Sciatic nerve (tissue), 2 donors: ENCODE data around the gene CBFA2T3. TPM values are rescaled to one million over a fixed set of nuclear protein-coding genes. Genes with fewer than 3 reads are reported as not detected.
"Not testable (repeated sequence)": the region's sequence is repeated elsewhere in the genome, so short reads cannot be mapped to it uniquely, and the experiment has no call there.

Experiments used
- ATAC-seq: fragments of 200-7000 bp; cut with Tn5 transposase; one replicate; pipeline ENCODE4 v1.9.1; 2020; ENCODE audit warnings: mild to moderate bottlenecking, moderate library complexity
- DNase-seq: peaks from one replicate; pipeline ENCODE4 v3.0.0-alpha.2; 2020; ENCODE audit warnings: low spot score
- intact Hi-C: fragments of 100-400 bp; cut with DNase I; formaldehyde crosslinking; loops from one replicate; pipeline ENCODE4 v1.14.2; 2022
- total RNA-seq: library from RNA; stranded (reverse); fragmentation: NEBNext Ultra II Directional; extraction: Animal tissue kit (Norgen Biotek cat#: 25700); gene quantifications from one replicate; pipeline ENCODE4 v1.2.1, GENCODE V29; 2021
- donor health status: DM: no; HTN: no; CAD: no.
- donor health status: DM: no; HTN: no; CAD: no.

The CBFA2T3 gene
- total RNA-seq, 1 donor from 2014 or later = 8.2 TPM

GRCh38 chr16:88906020-88906419 lies 71.0 kb downstream of the CBFA2T3 start:
- intact Hi-C loops = no loop called here
- DNase-seq (no peak), ATAC-seq (no peak)

GRCh38 chr16:88905563-88905962 lies 71.4 kb downstream of the CBFA2T3 start:
- DNase-seq (no peak), ATAC-seq (no peak)
- intact Hi-C loops = no loop called here

GRCh38 chr16:88904676-88905365 lies 72.2 kb downstream of the CBFA2T3 start:
- no peak for ATAC-seq
- no peak for DNase-seq
- intact Hi-C loops = no loop called here

GRCh38 chr16:88903267-88903666 lies 73.7 kb downstream of the CBFA2T3 start:
- no peak for ATAC-seq
- intact Hi-C loops = no loop called here
- no peak for DNase-seq

- intact Hi-C loops = no loop called here
- no peak for DNase-seq
- ATAC-seq = no peak
Measured at GRCh38 chr16:88902744-88903143, 74.3 kb downstream of the CBFA2T3 start.

- ATAC-seq = no peak
- intact Hi-C loops = no loop called here
Measured at GRCh38 chr16:88901718-88902337, 75.2 kb downstream of the CBFA2T3 start.

GRCh38 chr16:88900662-88901052 lies 76.3 kb downstream of the CBFA2T3 start:
- ATAC-seq = no peak
- intact Hi-C loops = no loop called here
- no peak for DNase-seq

More at GRCh38 chr16:88901718-88902337, 75.2 kb downstream of the CBFA2T3 start:
- no peak for DNase-seq

- ATAC-seq (no peak), DNase-seq (no peak)
- intact Hi-C loops = no loop called here
Measured at GRCh38 chr16:88899901-88900661, 76.9 kb downstream of the CBFA2T3 start.

- DNase-seq = no peak
- intact Hi-C loops = no loop called here
Measured at GRCh38 chr16:88897696-88898425, 79.1 kb downstream of the CBFA2T3 start.

GRCh38 chr16:88896238-88897070 lies 80.6 kb downstream of the CBFA2T3 start:
- ATAC-seq (no peak), DNase-seq (no peak)
- intact Hi-C loops = no loop called here

More at GRCh38 chr16:88897696-88898425, 79.1 kb downstream of the CBFA2T3 start:
- ATAC-seq = no peak

- DNase-seq = no peak
- intact Hi-C loops = no loop called here
- no peak for ATAC-seq
Measured at GRCh38 chr16:88895335-88895734, 81.7 kb downstream of the CBFA2T3 start.

- intact Hi-C loops = no loop called here
- ATAC-seq = no peak
- no peak for DNase-seq
Measured at GRCh38 chr16:88894681-88895300, 82.2 kb downstream of the CBFA2T3 start.

GRCh38 chr16:88894266-88894665 lies 82.7 kb downstream of the CBFA2T3 start:
- DNase-seq, intact Hi-C loops, ATAC-seq: not testable (repeated sequence)

- intact Hi-C loops = no loop called here
- ATAC-seq = no peak
- DNase-seq = no peak
Measured at GRCh38 chr16:88893127-88893968, 83.7 kb downstream of the CBFA2T3 start.

- no peak for ATAC-seq
- DNase-seq = no peak
- intact Hi-C loops = no loop called here
Measured at GRCh38 chr16:88892065-88892464, 84.9 kb downstream of the CBFA2T3 start.

- no peak for ATAC-seq
- intact Hi-C loops = no loop called here
- DNase-seq = no peak
Measured at GRCh38 chr16:88891083-88891482, 85.9 kb downstream of the CBFA2T3 start.

GRCh38 chr16:88889702-88890352 lies 87.2 kb downstream of the CBFA2T3 start:
- ATAC-seq, intact Hi-C loops, DNase-seq: not testable (repeated sequence)
